ENCODE data around the gene CTSA.
"Not testable (repeated sequence)": the region's sequence is repeated elsewhere in the genome, so short reads cannot be mapped to it uniquely, and the experiment has no call there.

CTSA gene

GRCh38 chr20:45892049-45892825, 1.1 kb downstream of the CTSA start:
- FAIRE-seq: no peak
- no peak for DNase-seq (ENCODE audit: extremely low spot score, insufficient read length, low read depth)

DNA sequence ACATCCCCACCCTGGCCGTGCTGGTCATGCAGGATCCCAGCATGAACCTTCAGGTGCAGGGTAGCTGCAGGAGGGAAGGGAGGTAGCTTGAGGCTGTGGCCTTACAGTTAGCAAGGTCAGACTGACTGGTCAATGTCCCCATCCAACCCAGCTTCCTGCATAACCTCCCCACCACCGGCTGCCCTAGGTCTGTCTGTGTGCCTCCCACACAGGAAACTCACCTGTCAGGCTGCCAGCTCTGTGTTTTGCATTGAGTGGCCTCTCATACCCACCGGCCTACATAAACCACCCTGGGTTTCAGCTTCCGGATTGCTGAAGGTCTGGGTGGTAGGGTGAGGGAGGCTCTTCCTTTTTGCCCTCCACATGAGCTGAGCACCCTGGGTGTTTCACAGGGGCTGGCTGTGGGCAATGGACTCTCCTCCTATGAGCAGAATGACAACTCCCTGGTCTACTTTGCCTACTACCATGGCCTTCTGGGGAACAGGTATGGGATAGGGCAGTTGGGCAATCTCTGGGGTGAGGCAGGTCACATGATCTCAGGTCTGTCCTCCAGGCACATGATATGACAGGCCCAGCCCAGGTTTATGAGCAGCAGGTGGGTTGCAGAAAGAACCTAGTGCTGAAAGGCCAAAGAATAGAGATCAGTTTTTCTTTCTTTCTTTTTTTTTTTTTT, 1.8 kb downstream of the CTSA start:
- FAIRE-seq (no peak), DNase-seq (ENCODE audit: extremely low spot score, insufficient read length, low read depth) (no peak)

DNA sequence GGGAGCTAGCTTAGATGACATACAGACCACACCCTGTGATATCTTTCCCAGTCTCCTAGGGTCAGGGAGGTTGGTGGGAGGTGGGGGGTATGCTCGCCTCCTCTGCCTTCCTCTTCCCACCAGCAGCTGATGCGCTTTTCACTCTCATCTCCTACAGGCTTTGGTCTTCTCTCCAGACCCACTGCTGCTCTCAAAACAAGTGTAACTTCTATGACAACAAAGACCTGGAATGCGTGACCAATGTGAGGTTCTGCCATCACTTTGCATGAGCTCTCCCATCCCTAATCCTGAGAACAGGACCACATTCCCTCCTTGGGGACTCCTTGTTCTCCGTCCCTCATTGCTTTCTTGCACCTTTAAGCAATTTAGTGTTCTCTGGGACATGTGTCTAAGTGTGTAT, 2.7 kb downstream of the CTSA start:
- FAIRE-seq: no peak
- no peak for DNase-seq (ENCODE audit: extremely low spot score, insufficient read length, low read depth)

DNA sequence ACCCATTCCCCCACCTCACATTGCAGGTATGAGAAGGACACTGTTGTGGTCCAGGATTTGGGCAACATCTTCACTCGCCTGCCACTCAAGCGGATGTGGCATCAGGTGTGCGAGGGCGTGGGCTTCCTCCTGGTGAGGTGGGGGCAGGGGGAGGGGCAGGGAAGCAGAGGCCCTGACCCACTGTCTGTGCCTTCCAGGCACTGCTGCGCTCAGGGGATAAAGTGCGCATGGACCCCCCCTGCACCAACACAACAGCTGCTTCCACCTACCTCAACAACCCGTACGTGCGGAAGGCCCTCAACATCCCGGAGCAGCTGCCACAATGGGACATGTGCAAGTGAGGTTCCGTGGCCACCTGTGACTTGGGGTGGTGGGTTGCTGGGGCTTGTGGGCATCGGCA, 3.7 kb downstream of the CTSA start:
- FAIRE-seq (no peak), DNase-seq (ENCODE audit: extremely low spot score, insufficient read length, low read depth) (no peak)

GRCh38 chr20:45896641-45897161, 5.6 kb downstream of the CTSA start:
- no peak for FAIRE-seq
- no peak for DNase-seq (ENCODE audit: extremely low spot score, insufficient read length, low read depth)

GRCh38 chr20:45897289-45897688, 6.2 kb downstream of the CTSA start:
- FAIRE-seq (no peak), DNase-seq (ENCODE audit: extremely low spot score, insufficient read length, low read depth) (no peak)

GRCh38 chr20:45897692-45898091, 6.6 kb downstream of the CTSA start:
- no peak for DNase-seq (ENCODE audit: extremely low spot score, insufficient read length, low read depth)
- no peak for FAIRE-seq

- DNase-seq (ENCODE audit: extremely low spot score, insufficient read length, low read depth) (no peak), FAIRE-seq (no peak)
Observed at GRCh38 chr20:45898285-45898684, 7.2 kb downstream of the CTSA start.

- no peak for FAIRE-seq
- DNase-seq (ENCODE audit: extremely low spot score, insufficient read length, low read depth): no peak
Observed at GRCh38 chr20:45899046-45899835, 8.1 kb downstream of the CTSA start.

DNA sequence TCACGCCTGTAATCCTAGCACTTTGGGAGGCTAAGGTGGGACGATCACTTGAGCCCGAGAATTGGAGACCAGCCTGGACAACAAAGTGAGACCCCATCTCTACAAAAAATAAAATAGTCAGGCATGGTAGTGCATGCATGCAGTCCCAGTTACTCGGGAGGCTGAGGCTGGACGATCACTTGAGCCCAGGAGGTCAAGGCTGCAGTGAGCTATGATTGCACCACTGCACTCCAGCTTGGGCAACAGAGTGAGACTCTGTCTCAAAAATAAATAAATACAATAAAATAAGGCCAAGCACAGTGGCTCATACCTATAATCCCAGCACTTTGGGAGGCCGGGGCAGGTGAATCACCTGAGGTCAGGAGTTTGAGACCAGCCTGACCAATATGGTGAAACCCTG, 10.2 kb downstream of the CTSA start:
- DNase-seq (ENCODE audit: extremely low spot score, insufficient read length, low read depth); FAIRE-seq: not testable (repeated sequence)

DNA sequence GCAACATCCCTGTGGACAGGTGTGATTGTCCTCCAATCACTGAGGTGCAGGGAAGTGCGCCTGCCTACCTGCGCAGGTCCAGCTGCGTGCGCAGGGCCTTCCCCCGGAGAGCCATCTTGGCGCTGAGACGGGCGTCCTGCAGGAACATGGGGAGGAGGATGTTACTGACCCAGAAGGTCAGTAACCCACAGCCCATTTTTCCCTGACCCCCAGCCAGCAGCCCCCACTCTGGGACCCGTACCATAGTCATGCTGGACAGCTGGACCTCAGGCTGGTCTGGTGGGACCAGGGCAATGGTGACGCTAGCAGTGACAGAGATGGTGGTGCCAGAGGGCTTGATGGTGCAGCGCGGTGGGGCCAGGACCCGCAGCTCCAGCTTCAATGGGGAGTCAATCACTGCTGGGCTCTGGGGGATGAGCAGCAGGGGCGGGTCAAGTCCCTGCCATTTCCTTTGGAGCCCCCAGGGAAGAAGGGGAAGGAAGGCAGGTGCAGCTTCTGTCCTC, 11.1 kb downstream of the CTSA start:
- FAIRE-seq: no peak
- no peak for DNase-seq (ENCODE audit: extremely low spot score, insufficient read length, low read depth)

- no peak for DNase-seq (ENCODE audit: extremely low spot score, insufficient read length, low read depth)
- FAIRE-seq: no peak
Observed at GRCh38 chr20:45904583-45905504, 13.7 kb downstream of the CTSA start.

DNA sequence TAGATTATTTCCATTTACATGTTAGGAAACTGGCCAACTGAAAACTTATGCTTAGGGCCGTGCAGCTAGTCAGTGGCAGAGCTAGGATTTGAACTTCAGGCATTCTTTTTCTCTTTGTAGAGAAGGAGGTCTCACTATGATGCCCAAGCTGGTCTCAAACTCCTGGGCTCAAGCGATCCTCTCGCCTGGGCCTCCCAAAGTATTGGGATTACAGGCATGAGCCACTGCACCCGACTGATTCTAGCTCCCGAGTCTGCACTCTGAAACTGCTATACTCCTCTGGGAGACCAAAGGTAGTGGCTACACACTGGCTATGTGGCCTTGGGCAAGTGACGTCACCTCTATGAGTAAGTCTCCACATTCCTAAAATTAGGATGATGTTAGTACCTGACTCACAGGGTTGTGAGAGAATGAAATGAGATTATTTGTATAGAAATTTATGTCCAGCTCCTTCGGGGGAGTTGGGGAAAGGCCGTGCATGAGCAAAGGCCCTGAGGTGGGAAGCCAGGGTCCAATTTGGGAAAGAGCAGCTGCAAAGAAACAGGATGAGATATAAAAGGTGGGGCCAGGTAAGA, 14.5 kb downstream of the CTSA start:
- no peak for FAIRE-seq
- no peak for DNase-seq (ENCODE audit: extremely low spot score, insufficient read length, low read depth)

DNA sequence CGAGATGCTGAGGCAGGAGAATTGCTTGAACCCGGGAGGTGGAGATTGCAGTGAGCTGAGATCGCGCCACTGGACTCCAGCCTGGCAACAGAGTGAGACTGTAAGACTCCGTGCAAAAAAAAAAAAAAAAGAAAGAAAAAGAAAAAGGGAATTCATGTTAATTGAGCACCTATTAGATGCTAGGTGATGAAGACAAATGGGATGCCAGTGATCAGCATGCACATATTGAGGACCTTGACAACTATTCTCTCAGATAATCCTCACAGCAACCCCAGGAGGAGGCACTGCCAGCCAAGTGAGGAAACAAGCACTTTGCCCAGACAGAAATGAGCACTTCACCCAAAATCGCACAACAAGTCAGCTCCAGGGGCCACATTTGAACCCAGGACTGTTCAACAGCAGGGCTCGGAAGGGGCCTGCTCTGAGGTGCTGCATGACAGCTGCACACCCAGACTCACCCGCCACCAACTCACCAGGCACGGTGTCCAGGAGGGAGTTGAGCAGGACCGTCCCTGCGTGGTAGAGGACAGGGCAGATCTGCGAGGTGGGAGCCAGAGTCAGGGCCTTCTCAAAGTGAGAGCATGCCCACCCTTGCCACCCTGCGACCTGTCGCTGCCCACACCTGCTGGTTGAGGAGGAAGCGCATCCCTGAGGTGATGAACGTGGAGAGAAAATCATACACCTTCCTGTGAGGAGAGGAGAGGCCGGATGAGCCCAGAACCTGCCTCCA, 16.2 kb downstream of the CTSA start:
- DNase-seq (ENCODE audit: extremely low spot score, insufficient read length, low read depth) (no peak), FAIRE-seq (no peak)

GRCh38 chr20:45908084-45908483, 16.9 kb downstream of the CTSA start:
- no peak for DNase-seq (ENCODE audit: extremely low spot score, insufficient read length, low read depth)
- FAIRE-seq: no peak

DNA sequence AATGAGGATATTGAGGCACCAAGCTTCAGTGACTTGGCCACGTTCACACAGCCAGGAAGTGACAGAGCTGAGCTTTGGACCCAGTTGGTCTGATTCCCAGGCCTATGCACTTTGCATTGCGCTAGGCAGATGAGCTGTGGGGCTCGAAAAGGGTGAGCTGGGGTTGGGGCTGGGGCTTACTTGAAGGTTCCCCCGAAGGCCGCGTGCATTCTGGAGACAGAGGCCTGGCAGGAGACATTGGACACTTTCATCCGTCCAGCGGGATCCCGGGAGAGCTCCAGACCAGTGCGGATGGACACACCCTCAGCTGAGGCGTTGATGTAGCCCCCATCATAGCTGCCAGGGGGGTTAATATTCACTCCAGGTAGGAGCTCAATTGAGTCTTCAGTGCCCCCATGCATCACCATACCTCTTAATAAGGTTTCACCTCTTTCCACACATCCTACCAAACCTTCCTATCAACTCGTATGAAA, 18.2 kb downstream of the CTSA start:
- no peak for DNase-seq (ENCODE audit: extremely low spot score, insufficient read length, low read depth)
- FAIRE-seq: no peak

- FAIRE-seq (no peak), DNase-seq (ENCODE audit: extremely low spot score, insufficient read length, low read depth) (no peak)
Observed at GRCh38 chr20:45909817-45910669, 18.9 kb downstream of the CTSA start.

Data from GM18507 (cell line).